Sigmoid colon (tissue), 7 donors: Measurements from ENCODE around the gene TLDC2. TPM values are rescaled to one million over a fixed set of nuclear protein-coding genes. Genes with fewer than 3 reads are reported as not detected.
"Not testable (repeated sequence)": the region's sequence is repeated elsewhere in the genome, so short reads cannot be mapped to it uniquely, and the experiment has no call there.

Experiments used
- DNase-seq: peaks from one replicate; pipeline ENCODE4 v3.0.0-alpha.2; 2019
- H3K27ac ChIP-seq, 4 donors: fragments of 200-600 bp; sonication (generic); one replicate each; pipeline ENCODE4 v1.5.1; 2016 to 2019; ENCODE audit warnings: mild to moderate bottlenecking in 1 of 4
- H3K27me3 ChIP-seq, 3 donors: fragments of 200-600 bp; sonication (generic); one replicate each; pipeline ENCODE4 v1.5.1; 2019; ENCODE audit warnings: mild to moderate bottlenecking in 1 of 3
- H3K36me3 ChIP-seq, 4 donors: fragments of 200-600 bp; sonication (generic); one replicate each; pipeline ENCODE4 v1.5.1; 2016 to 2019
- H3K4me1 ChIP-seq, 4 donors: fragments of 200-600 bp; sonication (generic); one replicate each; pipeline ENCODE4 v1.5.1; 2017 to 2019
- H3K4me3 ChIP-seq, 4 donors: fragments of 200-600 bp; sonication (generic); one replicate each; pipeline ENCODE4 v1.5.1; 2017 to 2019; ENCODE audit warnings: mild to moderate bottlenecking in 2 of 4, moderate library complexity in 1 of 4
- H3K9me3 ChIP-seq, 4 donors: fragments of 200-600 bp in 3 of 4; sonication (generic) in 3 of 4; one replicate each; pipeline versions ENCODE4 v1.5.1 to v1.6.1; 2013 to 2019
- EP300 ChIP-seq, 4 donors: sonication (generic); formaldehyde crosslinking; IDR thresholded peaks; one replicate each; pipeline ENCODE4 v1.6.1; 2017; ENCODE audit warnings: antibody characterized with exemption in 4 of 4
- POLR2A ChIP-seq, 2 donors: fragments of 450-650 bp; IDR thresholded peaks; one replicate each; pipeline ENCODE4 v1.6.1; 2016; ENCODE audit warnings: antibody characterized with exemption in 2 of 2, mild to moderate bottlenecking in 2 of 2, moderate library complexity in 2 of 2
- POLR2AphosphoS5 ChIP-seq, 4 donors: sonication (generic); formaldehyde crosslinking; IDR thresholded peaks; one replicate each; pipeline ENCODE4 v1.6.1; 2017; ENCODE audit warnings: antibody characterized with exemption in 4 of 4
- WGBS, 2 donors: extraction: QIAGEN DNeasy Blood & Tissue Kit; methylation state at CpG; one replicate each; pipeline ENCODE4 v1.1.7; 2013; 5-methylcytosine and 5-hydroxymethylcytosine counted together
- intact Hi-C: fragments of 100-400 bp; cut with DNase I; formaldehyde crosslinking; loops from one replicate; pipeline ENCODE4 v1.15.1; 2023
- polyA plus RNA-seq, 3 donors: library from polyadenylated mRNA; stranded (reverse); fragments of 200-250 nt; gene quantifications; one replicate each; pipeline ENCODE4 v1.2.3, GENCODE V29; 2013
- total RNA-seq, 4 donors: library from RNA; depleted of rRNA; stranded (reverse); fragments of >200 nt; gene quantifications; one replicate each; pipeline ENCODE4 v1.1.0, GENCODE V29; 2016
- TF ChIP-seq, protein P1 (sequence below), 4 experiments: fragments of 450-650 bp in 3 of 4; fragments of 200-600 bp in 1 of 4; IDR thresholded peaks; one replicate each; pipeline ENCODE4 v1.5.1; 2016 to 2019; ENCODE audit warnings: antibody characterized with exemption in 4 of 4, mild to moderate bottlenecking in 3 of 4, moderate library complexity in 2 of 4
- donor health status: healthy with polysubstance abuse.
- donor health status: Bipolar disorder and iron deficiency.
- donor health status: healthy.

TLDC2 gene
- total and polyA plus RNA-seq, 7 donors, result 0.36 to 25.8 (median 19.4) TPM; not detected in 3

DNA sequence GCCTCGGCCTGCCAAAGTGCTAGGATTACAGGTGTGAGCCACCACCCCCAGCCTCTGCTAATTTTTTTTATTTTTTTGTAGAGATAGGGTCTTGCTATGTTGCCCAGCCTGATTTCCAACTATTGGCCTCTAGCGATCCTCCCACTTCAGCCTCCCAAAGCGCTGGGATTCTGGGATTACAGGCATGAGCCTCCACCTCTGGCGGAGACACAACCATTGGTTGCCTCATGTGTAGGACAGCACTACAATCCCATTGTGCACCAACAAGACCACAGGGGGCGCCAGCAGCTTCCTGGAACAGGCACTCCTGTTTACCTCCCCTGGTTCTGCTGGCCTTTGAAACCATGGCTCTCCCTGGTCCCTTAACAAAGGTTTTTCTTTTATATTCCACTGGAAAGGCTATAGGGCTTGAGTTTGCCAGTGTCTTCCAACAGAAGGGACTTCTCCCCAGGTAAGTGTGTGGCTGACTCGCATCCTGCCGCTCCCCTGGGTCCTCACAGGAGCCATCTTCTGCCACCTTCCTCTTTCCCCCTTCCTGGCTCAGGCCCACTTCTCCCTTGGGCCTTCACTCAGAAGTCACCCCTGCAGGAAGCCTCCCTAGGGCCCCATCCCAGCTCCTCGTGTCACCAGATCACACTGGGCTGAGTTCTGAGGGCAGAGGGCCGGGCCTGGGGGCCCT lies 39.2 kb upstream of the TLDC2 start:
- Histone ChIP-seq H3K4me1 (peaks cover 0 to 59% (median 53%) of the 10 kb centered on the region in 4 donors), H3K4me3 (no peak overlapping the region), H3K9me3 (no peaks in the 10 kb centered on the region), H3K27ac (peak overlapping the region; percentile 78 to 86 (median 86)), H3K36me3 (peaks cover 0 to 28% (median 17%) of the 10 kb centered on the region in 4 donors), H3K27me3 (no peaks in the 10 kb centered on the region)
- TF ChIP-seq, protein P1, sequence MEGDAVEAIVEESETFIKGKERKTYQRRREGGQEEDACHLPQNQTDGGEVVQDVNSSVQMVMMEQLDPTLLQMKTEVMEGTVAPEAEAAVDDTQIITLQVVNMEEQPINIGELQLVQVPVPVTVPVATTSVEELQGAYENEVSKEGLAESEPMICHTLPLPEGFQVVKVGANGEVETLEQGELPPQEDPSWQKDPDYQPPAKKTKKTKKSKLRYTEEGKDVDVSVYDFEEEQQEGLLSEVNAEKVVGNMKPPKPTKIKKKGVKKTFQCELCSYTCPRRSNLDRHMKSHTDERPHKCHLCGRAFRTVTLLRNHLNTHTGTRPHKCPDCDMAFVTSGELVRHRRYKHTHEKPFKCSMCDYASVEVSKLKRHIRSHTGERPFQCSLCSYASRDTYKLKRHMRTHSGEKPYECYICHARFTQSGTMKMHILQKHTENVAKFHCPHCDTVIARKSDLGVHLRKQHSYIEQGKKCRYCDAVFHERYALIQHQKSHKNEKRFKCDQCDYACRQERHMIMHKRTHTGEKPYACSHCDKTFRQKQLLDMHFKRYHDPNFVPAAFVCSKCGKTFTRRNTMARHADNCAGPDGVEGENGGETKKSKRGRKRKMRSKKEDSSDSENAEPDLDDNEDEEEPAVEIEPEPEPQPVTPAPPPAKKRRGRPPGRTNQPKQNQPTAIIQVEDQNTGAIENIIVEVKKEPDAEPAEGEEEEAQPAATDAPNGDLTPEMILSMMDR (IDR thresholded peaks at IDR 0.05), result peak in 1 of 4 experiments; percentile 23
- TF ChIP-seq EP300 (IDR thresholded peaks at IDR 0.05), result no peak
- intact Hi-C loops, result no loop called here
- 80 to 84% methylated on average over 9 of the region's 9 CpGs for WGBS, 2 donors
- DNase-seq, result peak; percentile 67

DNA sequence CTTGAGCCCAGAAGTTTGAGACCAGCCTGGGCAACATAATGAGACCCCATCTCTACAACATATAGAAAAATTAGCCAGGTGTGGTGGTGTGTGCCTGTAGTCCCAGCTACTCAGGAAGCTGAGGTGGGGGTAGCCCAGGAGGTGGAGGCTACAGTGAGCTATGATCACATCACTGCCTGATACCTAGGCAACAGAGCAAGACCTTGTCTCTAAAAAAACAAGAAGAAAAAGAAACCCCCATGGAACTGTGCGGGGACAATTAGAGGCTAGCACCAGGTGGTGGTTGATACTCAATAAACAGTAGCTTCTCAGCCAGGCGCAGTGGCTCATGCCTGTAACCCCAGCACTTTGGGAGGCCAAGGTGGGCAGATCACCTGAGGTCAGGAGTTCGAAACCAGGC lies 37.6 kb upstream of the TLDC2 start:
- H3K4me1 ChIP-seq, result peaks cover 0 to 58% (median 49%) of the 10 kb centered on the region in 4 donors
- H3K36me3 ChIP-seq, result peaks cover 0 to 28% (median 17%) of the 10 kb centered on the region in 4 donors
- H3K4me3 ChIP-seq, DNase-seq, H3K27me3 ChIP-seq, intact Hi-C loops, H3K9me3 ChIP-seq: not testable (repeated sequence)
- 89 to 96% methylated on average over 3 of the region's 3 CpGs for WGBS, 2 donors
- peak overlapping the region in 1 of 4 donors; percentile 25 for H3K27ac ChIP-seq

DNA sequence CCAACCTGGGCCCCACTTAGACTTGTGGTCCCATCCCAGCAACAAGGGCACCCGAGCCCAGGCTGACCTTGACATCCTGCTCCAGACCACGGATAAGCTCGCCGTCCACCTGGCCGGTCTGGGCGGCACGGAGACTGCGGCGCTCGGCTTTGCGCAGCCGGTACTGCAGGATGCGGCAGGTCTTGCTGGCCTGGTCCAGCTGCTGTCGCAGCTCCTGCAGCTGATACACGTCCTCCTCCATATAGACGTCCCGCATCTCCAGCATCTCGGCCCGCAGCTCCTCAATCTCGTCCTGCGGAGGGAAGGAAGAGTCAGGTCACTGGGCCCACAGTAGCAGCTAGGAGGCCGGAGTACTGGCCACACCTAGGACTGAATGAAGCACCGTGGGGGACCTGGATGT lies 36.8 kb upstream of the TLDC2 start:
- H3K36me3 ChIP-seq, result peaks cover 0 to 28% (median 17%) of the 10 kb centered on the region in 4 donors
- no peaks in the 10 kb centered on the region for H3K9me3 ChIP-seq
- no peak overlapping the region for H3K4me3 ChIP-seq
- WGBS, 2 donors, result 97% methylated on average over 23 of the region's 23 CpGs
- H3K4me1 ChIP-seq, result peaks cover 0 to 58% (median 49%) of the 10 kb centered on the region in 4 donors
- intact Hi-C loops, result no loop called here
- no peaks in the 10 kb centered on the region for H3K27me3 ChIP-seq
- DNase-seq, result peak; percentile 60
- no peak for TF ChIP-seq POLR2A (IDR thresholded peaks at IDR 0.05)
- TF ChIP-seq, protein P1 (IDR thresholded peaks at IDR 0.05), result no peak
- no peak for TF ChIP-seq EP300 (IDR thresholded peaks at IDR 0.05)
- no peak for TF ChIP-seq POLR2AphosphoS5 (IDR thresholded peaks at IDR 0.05)
- H3K27ac ChIP-seq, result peak overlapping the region in 1 of 4 donors; percentile 19

DNA sequence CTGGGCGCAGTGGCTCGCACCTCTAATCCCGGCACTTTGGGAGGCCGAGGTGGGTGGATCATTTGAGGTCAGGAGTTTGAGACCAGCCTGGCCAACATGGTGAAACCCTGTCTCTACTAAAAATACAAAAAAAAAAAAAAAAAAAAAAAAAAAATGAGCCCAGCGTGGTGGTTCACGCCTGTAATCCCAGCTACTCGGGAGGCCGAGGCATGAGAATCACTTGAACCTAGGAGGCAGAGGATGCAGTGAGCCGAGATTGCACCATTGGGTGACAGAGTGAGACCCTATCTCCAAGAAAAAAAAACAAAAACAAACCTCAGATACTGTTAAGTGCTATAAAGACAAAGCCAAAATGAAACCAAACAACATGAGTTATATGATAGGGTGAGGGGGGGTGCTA lies 34.9 kb upstream of the TLDC2 start:
- DNase-seq, intact Hi-C loops, H3K9me3 ChIP-seq, H3K27me3 ChIP-seq, H3K4me3 ChIP-seq: not testable (repeated sequence)
- 97% methylated on average over 9 of the region's 9 CpGs for WGBS, 2 donors
- peaks cover 0 to 58% (median 43%) of the 10 kb centered on the region in 4 donors for H3K4me1 ChIP-seq
- peaks cover 0 to 28% (median 17%) of the 10 kb centered on the region in 4 donors for H3K36me3 ChIP-seq
- H3K27ac ChIP-seq, result peak overlapping the region; percentile 74 to 99 (median 96)

DNA sequence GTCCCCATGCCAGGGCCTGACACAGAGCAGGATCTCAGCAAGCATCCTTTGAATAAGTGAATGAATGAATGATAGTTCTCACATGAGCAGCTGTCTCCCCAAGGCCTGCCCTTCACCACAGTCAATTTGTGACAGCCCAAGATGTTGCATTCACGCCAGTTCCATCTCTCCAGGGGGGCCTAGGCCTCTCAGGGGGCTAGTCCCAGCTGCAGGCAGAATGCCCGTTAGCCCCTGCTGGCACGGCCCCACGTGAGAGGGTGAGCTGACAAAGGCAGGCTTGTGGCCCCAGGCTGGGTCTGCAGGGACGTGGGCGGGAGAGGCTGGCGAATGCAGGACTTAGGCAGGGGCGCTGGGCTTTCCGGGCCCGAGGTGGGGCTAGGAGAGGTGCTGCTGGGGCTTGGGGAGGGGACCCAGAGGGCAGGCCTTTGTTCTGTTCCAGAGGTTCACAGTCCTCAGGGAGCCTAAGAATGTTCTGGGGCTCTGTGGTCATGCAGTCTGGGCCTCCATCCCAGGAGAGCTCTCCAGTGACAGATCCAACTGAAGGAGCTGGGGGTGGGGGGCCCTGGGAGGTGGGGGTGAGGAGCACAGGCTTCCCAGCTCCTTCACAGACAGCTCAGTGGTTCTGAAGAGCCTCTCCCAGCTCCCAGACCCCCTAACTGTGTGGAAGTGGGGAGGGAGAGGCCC lies 30.5 kb upstream of the TLDC2 start:
- Histone ChIP-seq H3K9me3 (no peaks in the 10 kb centered on the region), H3K4me3 (no peak overlapping the region), H3K27me3 (no peaks in the 10 kb centered on the region), H3K4me1 (peaks cover 0 to 84% (median 73%) of the 10 kb centered on the region in 4 donors), H3K36me3 (no peaks in the 10 kb centered on the region), H3K27ac (peak overlapping the region; percentile 94 to 99 (median 97))
- no peak for DNase-seq
- intact Hi-C loops, result no loop called here
- TF ChIP-seq POLR2A (IDR thresholded peaks at IDR 0.05) (no peak), POLR2AphosphoS5 (IDR thresholded peaks at IDR 0.05) (peak in 1 of 4 donors; percentile 10)
- WGBS, 2 donors, result 79 to 90% methylated on average over 10 of the region's 10 CpGs

DNA sequence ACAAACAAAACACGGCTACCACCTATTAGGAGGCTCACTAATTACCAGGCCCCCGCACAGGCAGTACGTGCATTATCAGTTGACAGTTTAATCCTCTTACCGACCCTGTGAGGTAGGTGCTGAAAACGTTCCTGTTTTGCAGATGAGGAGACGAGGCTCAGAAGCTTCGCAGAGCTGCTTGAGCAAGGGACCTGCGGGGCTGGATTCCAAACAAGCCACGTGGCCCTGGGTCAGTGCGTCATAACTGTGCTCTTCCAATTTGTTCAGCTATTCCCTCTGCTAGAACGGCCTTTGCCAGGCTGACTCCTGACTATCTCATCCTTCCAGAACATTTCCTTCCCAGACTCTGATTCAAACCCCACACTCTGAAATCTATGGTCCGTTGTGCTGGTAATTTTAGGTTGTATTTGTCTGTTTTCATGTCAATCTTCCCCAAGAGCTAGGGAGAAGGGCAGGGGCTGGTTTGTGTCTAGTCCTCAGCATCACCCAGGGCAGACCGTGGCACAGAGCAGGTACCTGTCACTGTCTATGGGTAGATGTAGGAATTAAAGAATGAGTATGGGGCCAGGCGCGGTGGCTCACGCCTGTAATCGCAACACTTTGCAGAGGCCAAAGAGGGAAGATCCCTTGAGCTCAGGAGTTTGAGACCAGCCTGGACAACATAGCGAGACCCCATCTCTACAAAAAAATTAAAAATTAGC lies 28.8 kb upstream of the TLDC2 start:
- H3K4me3 ChIP-seq, result no peak overlapping the region
- WGBS, 2 donors, result 82 to 88% methylated on average over 18 of the region's 18 CpGs
- DNase-seq, result peak; percentile 98
- TF ChIP-seq, protein P1 (IDR thresholded peaks at IDR 0.05), result no peak
- TF ChIP-seq POLR2AphosphoS5 (IDR thresholded peaks at IDR 0.05), result peak; percentile 62 to 88 (median 77)
- peak; percentile 67 to 97 (median 79) for TF ChIP-seq EP300 (IDR thresholded peaks at IDR 0.05)
- peak; percentile 11 to 24 for TF ChIP-seq POLR2A (IDR thresholded peaks at IDR 0.05)
- H3K9me3 ChIP-seq, result no peaks in the 10 kb centered on the region
- H3K27me3 ChIP-seq, result no peaks in the 10 kb centered on the region
- H3K36me3 ChIP-seq, result no peaks in the 10 kb centered on the region
- intact Hi-C loops, result loop anchor here (1.0 kb wide), 1 partner anchor 15 kb away; no protein-coding TSS in a partner anchor
- H3K4me1 ChIP-seq, result peaks cover 0 to 87% (median 82%) of the 10 kb centered on the region in 4 donors
- H3K27ac ChIP-seq, result peak overlapping the region; percentile 94 to 99 (median 97)
